ENCODE results near the gene RAB6B.
"Not testable (repeated sequence)": the region's sequence is repeated elsewhere in the genome, so short reads cannot be mapped to it uniquely, and the experiment has no call there.

Gene RAB6B

GRCh38 chr3:133782454-133782853 lies 113.2 kb downstream of the RAB6B start:
- H3K4me3 Mint-ChIP-seq = no peak overlapping the region
- TF ChIP-seq, protein P1, sequence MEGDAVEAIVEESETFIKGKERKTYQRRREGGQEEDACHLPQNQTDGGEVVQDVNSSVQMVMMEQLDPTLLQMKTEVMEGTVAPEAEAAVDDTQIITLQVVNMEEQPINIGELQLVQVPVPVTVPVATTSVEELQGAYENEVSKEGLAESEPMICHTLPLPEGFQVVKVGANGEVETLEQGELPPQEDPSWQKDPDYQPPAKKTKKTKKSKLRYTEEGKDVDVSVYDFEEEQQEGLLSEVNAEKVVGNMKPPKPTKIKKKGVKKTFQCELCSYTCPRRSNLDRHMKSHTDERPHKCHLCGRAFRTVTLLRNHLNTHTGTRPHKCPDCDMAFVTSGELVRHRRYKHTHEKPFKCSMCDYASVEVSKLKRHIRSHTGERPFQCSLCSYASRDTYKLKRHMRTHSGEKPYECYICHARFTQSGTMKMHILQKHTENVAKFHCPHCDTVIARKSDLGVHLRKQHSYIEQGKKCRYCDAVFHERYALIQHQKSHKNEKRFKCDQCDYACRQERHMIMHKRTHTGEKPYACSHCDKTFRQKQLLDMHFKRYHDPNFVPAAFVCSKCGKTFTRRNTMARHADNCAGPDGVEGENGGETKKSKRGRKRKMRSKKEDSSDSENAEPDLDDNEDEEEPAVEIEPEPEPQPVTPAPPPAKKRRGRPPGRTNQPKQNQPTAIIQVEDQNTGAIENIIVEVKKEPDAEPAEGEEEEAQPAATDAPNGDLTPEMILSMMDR (IDR thresholded peaks at IDR 0.05) = no peak
- no peak overlapping the region for H3K27ac Mint-ChIP-seq
- peaks cover 17% of the 10 kb centered on the region for H3K27me3 Mint-ChIP-seq (ENCODE audit: low read depth, poor library complexity)
- peaks cover 18% of the 10 kb centered on the region for H3K9me3 Mint-ChIP-seq
- H3K36me3 Mint-ChIP-seq (ENCODE audit: low read depth) = no peaks in the 10 kb centered on the region
- no peak for DNase-seq
- no peaks in the 10 kb centered on the region for H3K4me1 Mint-ChIP-seq

DNA sequence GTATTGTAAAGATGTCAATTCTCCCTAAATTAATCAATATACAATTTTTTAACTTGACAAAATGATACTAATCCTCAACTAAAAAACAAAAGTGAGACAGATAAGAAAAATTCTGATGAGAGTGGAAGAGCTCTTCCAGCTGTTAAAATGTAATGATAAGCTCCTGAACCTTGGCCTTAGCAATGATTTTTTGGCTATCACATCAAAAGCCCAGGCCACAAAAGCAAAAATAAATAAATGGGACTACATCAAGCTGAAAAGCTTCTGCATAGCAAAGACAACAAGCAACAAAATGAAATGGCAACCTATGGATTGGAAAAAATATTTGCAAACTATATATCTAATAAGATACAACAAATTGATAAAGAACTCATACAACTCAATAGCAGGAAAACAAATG lies 114.1 kb downstream of the RAB6B start:
- no peak for DNase-seq
- peaks cover 23% of the 10 kb centered on the region for H3K27me3 Mint-ChIP-seq (ENCODE audit: low read depth, poor library complexity)
- no peaks in the 10 kb centered on the region for H3K4me1 Mint-ChIP-seq
- TF ChIP-seq, protein P1 (IDR thresholded peaks at IDR 0.05) = no peak
- no peak overlapping the region for H3K27ac Mint-ChIP-seq
- H3K36me3 Mint-ChIP-seq (ENCODE audit: low read depth) = no peaks in the 10 kb centered on the region
- H3K9me3 Mint-ChIP-seq = peaks cover 18% of the 10 kb centered on the region
- no peak overlapping the region for H3K4me3 Mint-ChIP-seq

GRCh38 chr3:133780756-133781155 lies 114.9 kb downstream of the RAB6B start:
- not testable (repeated sequence) for H3K4me3 Mint-ChIP-seq; DNase-seq; H3K4me1 Mint-ChIP-seq; H3K36me3 Mint-ChIP-seq (ENCODE audit: low read depth); H3K27ac Mint-ChIP-seq
- peaks cover 14% of the 10 kb centered on the region for H3K9me3 Mint-ChIP-seq
- H3K27me3 Mint-ChIP-seq (ENCODE audit: low read depth, poor library complexity) = peaks cover 23% of the 10 kb centered on the region

DNA sequence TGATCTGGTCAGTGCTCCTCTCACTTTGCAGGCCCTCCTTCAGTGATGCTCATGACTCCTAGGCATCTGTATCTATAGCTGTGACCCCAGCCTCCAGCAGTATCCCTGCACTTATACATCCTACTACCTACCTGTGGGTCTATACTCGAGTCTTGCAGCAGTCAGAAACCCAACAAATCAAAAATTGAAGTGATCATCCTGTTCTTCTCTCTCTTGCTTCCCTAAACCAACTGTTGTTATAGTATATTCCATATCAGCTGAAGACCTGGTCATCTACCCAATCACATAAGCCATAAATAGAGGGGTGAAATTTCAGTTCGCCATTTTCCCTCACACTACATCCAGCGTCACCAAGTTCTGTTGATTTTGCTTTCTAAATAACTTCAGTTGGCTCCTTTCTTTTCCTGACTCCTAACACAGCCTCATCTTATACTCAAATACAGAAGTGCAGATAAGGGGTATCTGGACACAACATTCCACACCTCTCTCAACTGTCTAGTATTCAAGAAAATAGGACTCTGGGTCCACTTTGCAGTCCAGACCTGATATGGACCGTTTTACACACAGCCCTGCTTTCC lies 116.0 kb downstream of the RAB6B start:
- peaks cover 14% of the 10 kb centered on the region for H3K9me3 Mint-ChIP-seq
- no peak overlapping the region for H3K27ac Mint-ChIP-seq
- DNase-seq = no peak
- H3K4me3 Mint-ChIP-seq = no peak overlapping the region
- TF ChIP-seq, protein P1 (IDR thresholded peaks at IDR 0.05) = no peak
- no peaks in the 10 kb centered on the region for H3K36me3 Mint-ChIP-seq (ENCODE audit: low read depth)
- H3K4me1 Mint-ChIP-seq = no peaks in the 10 kb centered on the region
- H3K27me3 Mint-ChIP-seq (ENCODE audit: low read depth, poor library complexity) = peaks cover 29% of the 10 kb centered on the region

DNA sequence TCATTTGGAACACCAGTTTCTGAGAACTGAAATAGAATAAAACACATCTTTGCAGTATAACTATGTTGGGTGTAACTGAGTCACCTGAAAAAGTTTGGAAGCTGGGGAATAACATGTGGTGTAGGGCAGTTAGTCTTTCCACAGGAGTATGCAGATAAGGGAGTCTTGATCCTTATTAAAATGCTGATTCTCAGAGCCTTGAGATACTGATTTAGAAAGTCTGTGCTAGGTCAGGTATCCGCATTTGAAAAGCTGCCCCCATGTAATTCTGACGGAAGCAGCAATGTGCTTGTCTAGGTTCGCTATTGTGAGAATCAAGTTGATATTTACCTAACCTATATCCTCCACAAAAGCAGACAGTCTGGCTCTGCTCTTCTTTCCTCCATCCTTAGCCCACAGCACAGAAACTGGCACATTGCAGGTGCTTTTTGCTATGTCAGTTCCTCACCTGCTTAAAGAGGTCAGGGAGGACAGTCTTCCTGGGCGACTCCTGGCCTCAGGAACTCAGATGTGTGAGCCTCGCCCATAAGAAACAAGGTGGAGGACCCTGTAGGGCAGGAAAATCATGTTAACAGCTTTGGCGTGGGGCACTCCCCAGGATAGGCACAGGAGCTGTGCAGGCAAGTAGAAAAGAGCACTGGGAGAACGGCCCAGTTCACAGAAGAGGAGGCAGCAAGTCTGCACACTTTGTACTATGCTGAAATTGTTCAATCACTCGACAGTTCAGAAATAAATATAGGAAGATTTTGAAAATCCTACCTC lies 117.7 kb downstream of the RAB6B start:
- Mint-ChIP-seq H3K4me3 (no peak overlapping the region), H3K4me1 (no peaks in the 10 kb centered on the region), H3K27me3 (ENCODE audit: low read depth, poor library complexity) (peaks cover 41% of the 10 kb centered on the region), H3K36me3 (ENCODE audit: low read depth) (no peaks in the 10 kb centered on the region), H3K27ac (no peak overlapping the region), H3K9me3 (peaks cover 6% of the 10 kb centered on the region)
- TF ChIP-seq, protein P1 (IDR thresholded peaks at IDR 0.05) = no peak
- no peak for DNase-seq

GRCh38 chr3:133776794-133777438 lies 118.8 kb downstream of the RAB6B start:
- Mint-ChIP-seq H3K27ac (no peak overlapping the region), H3K27me3 (ENCODE audit: low read depth, poor library complexity) (peaks cover 39% of the 10 kb centered on the region), H3K36me3 (ENCODE audit: low read depth) (no peaks in the 10 kb centered on the region), H3K4me1 (no peaks in the 10 kb centered on the region), H3K9me3 (no peaks in the 10 kb centered on the region), H3K4me3 (no peak overlapping the region)
- TF ChIP-seq, protein P1 (IDR thresholded peaks at IDR 0.05) = no peak
- no peak for DNase-seq

Data from nephron progenitor cell (in vitro differentiated cells).